NCI-H748 (cell line): Measurements from ENCODE around the gene LRRIQ1.
"Not testable (repeated sequence)": the region's sequence is repeated elsewhere in the genome, so short reads cannot be mapped to it uniquely, and the experiment has no call there.

Experiments used
- DNase-seq: peaks from one replicate; lab custom pipeline; 2025; ENCODE audit not compliant: unreplicated experiment; lab: John Stamatoyannopoulos, UW

LRRIQ1 gene

DNA sequence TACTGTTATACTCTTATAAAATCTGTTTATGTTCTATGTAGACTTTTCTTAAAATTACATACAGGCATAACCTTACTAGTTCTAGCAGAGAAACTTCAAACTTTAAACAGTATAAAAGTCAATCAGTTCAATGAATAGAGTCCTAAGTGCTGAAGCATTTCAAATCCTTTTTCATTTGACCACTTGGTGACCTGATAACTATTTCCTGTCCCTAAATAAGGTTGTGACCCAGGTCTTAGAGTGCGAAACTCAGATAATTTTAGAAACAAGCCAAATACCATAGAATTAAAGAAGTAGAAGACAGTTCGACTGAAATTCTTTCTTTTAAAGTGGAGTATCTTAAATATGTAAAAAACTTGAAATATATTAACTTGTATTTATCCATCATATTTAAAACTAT lies 147.7 kb downstream of the LRRIQ1 start:
- no peak for DNase-seq

GRCh38 chr12:85186236-85186635 lies 150.1 kb downstream of the LRRIQ1 start:
- no peak for DNase-seq

DNA sequence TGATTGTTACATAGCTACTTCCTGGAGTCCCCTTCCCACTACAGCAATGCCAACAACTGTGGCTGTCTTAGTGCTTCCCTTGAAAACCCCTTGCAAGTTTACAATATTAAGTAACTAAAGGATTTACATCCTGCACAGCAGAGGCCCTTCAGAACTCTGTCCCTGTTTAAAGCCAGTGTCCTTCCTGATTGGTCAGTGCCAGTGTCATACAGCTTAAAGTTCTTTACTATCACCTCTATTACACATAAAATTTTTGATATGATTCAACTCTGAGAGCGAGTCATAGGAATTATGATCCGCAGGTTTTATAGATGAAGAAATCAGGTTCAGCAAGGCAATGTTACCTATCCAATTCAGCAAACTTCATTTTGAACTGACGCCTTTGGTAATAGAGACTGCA lies 152.5 kb downstream of the LRRIQ1 start:
- DNase-seq, result no peak

DNA sequence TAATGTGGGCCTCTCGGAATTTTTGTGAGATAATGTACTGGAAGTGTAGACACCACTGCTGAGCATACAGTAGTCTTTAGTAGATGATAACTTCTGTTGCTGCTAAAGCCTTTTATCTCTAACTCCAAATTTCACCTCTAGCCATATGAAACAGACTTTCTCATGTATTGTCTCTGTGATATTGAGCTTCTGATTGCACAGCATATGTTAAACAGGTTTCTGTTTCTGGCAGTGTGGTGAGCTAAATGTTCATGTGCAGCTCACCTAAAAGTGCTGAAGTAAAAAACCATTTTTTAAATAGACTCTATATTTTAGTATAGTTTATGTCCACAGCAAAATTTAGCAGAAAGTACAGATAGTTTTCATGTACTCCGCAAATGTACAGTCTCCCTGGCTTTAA lies 154.6 kb downstream of the LRRIQ1 start:
- DNase-seq, result no peak

DNA sequence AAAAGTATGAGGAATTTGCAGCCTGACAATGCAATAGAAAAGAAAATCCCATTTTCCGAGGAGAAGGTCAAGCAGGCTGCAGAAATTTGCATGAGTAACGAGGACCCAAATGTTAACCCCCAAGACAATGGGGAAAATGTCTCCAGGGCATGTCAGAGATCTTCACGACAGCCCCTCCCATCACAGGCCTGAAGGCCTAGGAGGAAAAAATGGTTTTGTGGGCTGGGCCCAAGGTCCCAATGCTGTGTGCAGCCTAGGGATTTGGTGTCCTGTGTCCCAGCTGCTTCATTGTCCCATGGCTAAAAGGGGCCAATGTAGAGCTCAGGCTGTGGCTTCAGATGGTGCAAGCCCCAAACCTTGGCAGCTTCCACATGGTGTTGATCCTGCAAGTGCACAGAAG lies 167.7 kb downstream of the LRRIQ1 start:
- DNase-seq, result not testable (repeated sequence)

- no peak for DNase-seq
These were observed 170.4 kb downstream of the LRRIQ1 start for GRCh38 chr12:85206543-85206942.

DNA sequence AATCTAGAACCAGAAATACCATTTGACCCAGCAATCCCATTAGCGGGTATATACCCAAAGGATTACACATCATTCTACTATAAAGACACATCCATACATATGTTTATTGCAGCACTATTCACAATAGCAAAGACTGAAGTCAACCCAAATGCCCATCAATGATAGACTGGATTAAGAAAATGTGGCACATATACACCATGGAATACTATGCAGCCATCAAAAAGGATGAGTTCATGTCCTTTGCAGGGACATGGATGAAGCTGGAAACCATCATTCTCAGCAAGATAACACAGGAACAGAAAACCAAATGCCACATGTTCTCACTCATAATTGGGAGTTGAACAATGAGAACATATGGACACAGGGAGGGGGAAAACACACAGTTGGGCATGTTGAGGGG lies 188.2 kb downstream of the LRRIQ1 start:
- DNase-seq, result not testable (repeated sequence)

GRCh38 chr12:85225501-85225900 lies 189.3 kb downstream of the LRRIQ1 start:
- DNase-seq, result no peak

GRCh38 chr12:85237327-85237726 lies 201.2 kb downstream of the LRRIQ1 start:
- no peak for DNase-seq

DNA sequence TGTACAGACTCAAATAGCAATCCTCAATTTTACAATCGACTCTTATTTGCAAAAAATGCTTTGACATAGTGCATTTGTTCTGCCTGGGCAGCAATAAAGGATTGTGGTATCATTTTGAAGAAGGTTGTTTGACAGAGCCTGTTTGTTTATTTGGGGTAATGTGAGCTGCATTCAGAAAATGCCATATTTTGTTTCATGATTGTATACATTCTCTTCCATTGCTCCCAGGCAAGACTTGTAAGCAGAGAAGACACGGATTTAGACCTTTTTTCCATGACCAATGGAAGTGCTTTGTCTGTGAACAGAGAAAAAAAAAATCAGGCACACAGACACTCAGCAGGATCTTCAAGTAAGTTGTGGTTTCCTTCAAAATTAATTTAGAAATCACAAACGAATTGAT lies 208.4 kb downstream of the LRRIQ1 start:
- no peak for DNase-seq

GRCh38 chr12:85253853-85254252 lies 217.7 kb downstream of the LRRIQ1 start:
- DNase-seq, result no peak

GRCh38 chr12:85257671-85258070 lies 221.5 kb downstream of the LRRIQ1 start:
- DNase-seq, result no peak

DNA sequence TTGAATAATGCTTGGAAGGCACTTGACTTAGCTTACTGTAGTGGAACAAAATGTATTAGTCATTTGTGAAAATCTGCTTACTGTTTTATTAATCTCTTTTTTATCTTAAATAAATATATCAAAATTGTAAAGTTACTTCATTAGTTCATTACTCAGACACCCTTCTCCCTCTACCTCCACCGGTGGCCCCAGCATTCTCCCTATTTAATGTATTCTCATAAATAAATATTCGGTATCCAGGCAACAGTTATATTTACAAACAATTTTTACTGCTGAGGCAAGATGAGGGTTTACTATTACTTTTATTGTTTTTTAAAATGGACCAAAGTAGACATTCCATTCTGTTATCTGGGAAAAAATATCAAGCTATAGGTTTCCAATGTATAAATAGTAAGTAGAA lies 224.3 kb downstream of the LRRIQ1 start:
- DNase-seq, result no peak

DNA sequence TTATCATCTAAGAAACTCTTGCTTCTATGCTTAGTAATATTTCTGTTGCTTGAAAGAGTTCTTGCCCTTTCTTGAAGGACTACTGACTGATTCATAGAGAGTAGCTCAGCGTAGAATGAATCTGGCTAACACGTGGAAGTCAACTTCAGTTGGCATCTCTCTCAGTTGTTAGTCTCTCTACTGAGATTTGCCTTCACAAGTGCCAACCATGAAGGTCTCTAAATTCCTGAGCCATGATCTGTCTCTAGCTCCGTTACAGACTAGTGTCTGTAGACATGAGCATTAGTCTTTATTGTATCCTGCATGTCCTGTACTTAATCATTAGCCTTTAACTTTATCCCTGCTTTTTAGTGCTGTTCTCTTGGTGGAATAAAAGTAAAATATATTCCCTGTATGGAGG lies 224.7 kb downstream of the LRRIQ1 start:
- DNase-seq, result no peak

DNA sequence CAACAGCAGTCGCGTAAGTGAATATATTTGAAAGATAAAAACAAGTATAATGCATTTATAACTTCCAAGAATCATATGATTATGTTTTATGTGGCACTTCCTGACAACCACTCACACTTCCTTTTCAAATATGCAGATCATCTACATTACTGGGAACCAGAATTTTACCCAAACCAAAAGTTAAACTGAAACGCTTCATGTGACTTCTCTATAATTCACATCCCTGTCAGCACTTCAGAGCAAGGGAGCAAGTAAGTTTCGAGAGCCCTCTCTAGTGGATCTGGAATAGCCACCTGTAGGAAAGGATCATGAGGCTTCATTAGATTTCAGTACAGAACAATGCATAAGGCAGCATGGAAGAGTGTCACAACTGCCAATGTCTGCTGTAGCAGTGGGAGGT lies 230.2 kb downstream of the LRRIQ1 start:
- DNase-seq, result no peak

DNA sequence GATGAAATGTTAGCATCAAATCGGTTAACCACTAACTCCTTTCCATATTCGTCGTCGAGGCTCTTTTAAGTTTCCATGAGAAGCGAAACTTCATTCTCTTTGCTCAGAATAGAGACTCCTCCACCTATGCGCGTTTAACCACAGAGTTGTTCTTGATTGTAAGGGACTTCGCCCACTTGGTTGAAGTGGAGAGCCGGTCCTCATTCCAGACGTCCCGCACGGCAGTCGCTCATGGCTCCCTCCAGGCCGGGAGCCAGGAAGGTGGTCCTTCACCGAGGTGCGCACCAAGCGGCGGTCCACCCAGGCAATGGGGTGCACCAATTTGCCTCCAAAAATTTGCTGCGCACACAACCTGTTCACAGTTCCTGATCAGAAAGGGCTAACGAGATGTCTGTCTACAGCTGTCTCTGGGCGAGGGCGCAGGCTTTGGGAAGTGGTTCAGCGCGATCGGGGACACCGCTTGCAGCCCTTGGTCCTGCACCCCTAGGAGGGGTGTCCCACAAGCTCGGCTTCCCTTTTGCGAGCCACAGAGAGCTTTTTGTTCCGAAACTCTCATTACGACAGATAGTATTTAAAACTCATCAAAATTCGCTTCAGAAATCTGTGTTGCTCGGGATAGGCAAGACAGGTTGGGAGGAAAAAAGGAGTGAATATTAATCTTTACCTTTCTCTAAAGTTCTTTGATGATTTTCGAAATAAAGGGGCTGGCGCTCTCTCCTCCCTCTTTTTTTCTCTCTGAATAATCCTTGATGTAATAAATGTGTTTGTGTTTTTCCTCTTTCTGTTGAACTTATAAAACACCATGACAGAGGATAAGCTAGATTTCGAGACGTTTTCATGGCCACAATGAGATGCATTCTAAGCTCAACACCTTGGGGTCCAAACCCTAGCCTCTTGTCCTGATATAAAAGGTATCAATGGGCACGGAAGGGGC lies 237.5 kb downstream of the LRRIQ1 start:
- DNase-seq, result no peak

DNA sequence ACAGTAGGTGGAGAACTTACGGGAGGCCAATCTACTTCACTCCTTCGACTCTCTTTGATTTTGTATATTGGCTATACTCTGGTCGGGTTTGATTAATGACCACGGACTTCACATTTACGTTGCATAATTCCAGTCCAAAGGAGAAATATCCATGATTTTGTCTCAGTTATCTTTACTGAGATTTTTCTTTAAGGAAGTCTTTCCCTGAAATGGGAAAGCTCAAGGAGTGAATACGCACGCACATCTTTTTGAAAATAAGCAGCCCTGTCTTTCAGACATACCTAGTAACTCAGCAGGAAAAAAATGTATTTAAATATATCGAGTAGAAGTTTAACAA lies 238.1 kb downstream of the LRRIQ1 start:
- DNase-seq, result no peak

DNA sequence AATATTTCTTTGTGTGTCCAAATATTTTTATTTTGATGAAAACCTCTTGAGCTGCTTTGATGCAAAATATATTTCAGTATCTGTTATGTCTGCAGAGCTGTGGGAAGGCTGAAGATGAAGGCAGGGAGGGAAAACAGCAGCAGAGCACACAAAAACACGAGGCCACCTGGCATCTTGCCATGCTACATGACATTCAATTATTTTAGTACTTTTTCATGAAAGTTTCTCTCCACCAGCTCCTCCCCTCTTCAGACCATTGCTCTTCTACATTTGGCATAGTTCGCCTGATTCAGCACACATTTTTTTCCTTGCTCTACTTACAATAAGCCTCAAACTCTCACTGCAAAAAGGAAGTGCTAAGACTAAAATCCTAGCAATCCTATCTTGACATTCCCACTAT lies 239.2 kb downstream of the LRRIQ1 start:
- no peak for DNase-seq

DNA sequence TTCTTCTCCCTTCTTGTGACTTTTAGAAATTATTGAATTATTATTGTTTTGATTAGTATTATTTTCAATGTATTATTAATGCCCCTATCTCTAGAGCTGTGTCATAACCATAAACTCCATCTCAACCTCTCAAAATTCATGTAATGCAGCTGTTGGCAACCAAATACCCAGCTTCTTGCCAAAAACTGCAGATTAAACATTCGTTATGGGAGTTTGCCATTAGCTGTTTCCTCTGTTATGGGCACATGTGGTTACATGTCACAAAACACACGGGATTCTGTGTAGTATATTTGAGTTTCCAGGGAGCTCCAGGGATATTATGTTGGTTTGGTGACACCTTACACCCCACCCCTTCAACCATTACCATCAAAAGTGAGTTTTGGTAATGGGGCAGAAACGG lies 241.0 kb downstream of the LRRIQ1 start:
- no peak for DNase-seq

DNA sequence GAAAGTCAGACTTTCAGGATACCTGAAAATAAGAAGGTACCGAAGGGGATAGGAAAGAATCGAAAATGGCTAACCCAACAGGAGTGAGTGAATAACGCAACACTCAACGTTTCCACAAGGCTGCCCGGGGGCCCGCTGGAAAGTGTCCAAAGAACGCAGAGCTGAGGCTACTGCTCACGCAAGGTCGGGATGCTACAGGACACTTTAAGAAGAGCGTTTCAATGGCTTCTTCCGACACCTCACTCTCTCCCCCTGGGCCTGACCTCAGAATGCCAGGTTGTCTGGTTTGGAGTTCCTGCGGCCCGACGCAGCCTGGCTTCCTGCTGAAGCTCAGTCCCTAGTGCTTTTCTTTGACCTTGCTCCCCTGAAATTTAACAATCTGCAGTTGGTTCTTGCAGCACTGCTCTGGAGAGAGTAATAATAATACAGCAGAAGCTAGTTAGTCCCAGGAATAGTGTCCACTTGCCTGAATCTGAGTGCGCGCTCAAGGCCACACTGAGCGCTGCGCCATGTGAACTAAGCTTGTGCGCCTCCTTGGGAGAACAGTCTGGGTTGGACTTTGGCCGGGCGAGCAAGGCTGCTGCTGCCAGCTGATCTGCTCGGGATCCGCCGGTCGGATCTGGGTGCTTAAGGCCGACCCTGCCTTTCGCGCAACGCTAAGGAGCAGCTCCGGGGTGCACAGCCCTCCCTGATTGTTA lies 241.9 kb downstream of the LRRIQ1 start:
- DNase-seq, result no peak

DNA sequence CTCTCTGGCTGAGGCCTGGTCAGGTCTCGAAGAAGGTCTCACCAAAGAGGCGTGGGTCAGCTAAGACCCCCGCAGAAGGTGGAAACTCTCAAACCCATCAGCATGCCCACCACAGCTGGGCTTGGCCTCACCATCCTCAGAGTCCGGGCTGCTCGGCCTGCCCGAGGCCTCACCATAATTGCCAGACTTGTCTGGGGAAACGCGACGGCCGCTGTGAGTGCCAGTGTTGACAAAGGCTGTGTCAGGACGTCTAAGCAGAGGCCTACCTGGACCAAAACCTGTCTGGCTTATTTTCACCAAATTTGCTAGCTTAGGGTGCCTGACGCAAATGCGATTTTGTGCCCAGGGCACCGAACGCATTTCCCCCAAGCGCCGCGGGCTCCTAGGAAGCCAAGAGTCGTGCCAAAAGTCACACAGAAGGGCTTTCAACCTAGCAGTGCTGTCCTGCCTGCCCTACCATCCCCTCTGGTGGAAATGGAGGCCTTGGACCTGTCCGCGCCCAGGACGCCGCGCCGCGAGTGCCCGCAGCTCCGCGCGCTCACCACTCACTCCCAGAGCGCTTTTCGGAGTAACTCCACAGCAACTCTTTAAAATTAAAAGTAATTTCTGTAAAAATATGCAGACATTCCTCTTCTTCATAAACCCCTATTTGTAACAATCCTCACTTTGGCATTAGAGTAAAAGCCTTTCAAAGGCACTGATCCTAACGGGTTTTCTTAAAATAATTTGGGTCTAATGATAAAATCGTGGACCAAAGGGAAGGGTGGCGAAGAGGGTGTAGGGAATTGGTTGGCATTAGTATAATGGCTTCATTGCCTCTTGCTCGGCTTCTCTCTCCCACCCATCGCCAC lies 242.7 kb downstream of the LRRIQ1 start:
- no peak for DNase-seq
